DND-41 (cell line): ENCODE data around the gene CLEC1B.

Source experiments
- EZH2 ChIP-seq: IDR thresholded peaks from 3 replicates; pipeline ENCODE4 v1.6.1; 2012; ENCODE audit warnings: borderline replicate concordance, low read depth, mild to moderate bottlenecking, moderate library complexity, low read length, inconsistent platforms; ENCODE audit not compliant: severe bottlenecking
- TF ChIP-seq, protein P1 (sequence below): IDR thresholded peaks from 2 replicates; pipeline ENCODE4 v1.5.1; 2012; ENCODE audit warnings: borderline replicate concordance, low read length, moderate library complexity, mild to moderate bottlenecking; ENCODE audit not compliant: poor library complexity, severe bottlenecking; ENCODE audit errors: extremely low read depth

- TF ChIP-seq, protein P1, sequence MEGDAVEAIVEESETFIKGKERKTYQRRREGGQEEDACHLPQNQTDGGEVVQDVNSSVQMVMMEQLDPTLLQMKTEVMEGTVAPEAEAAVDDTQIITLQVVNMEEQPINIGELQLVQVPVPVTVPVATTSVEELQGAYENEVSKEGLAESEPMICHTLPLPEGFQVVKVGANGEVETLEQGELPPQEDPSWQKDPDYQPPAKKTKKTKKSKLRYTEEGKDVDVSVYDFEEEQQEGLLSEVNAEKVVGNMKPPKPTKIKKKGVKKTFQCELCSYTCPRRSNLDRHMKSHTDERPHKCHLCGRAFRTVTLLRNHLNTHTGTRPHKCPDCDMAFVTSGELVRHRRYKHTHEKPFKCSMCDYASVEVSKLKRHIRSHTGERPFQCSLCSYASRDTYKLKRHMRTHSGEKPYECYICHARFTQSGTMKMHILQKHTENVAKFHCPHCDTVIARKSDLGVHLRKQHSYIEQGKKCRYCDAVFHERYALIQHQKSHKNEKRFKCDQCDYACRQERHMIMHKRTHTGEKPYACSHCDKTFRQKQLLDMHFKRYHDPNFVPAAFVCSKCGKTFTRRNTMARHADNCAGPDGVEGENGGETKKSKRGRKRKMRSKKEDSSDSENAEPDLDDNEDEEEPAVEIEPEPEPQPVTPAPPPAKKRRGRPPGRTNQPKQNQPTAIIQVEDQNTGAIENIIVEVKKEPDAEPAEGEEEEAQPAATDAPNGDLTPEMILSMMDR, result no peak
- TF ChIP-seq EZH2, result no peak
These were observed 41.1 kb downstream of the CLEC1B start for GRCh38 chr12:9957834-9958233.
